GM20000 (cell line): ENCODE measurements around the gene ITGA3.

Experiments
- DNase-seq: peaks from one replicate; pipeline ENCODE4 v3.0.0; 2012; ENCODE audit warnings: low spot score
- CTCF ChIP-seq: IDR thresholded peaks from 2 replicates; pipeline ENCODE4 v1.5.1; 2012; ENCODE audit warnings: mild to moderate bottlenecking, control low read depth; ENCODE audit errors: extremely low read depth, missing control alignments

Gene ITGA3

DNA sequence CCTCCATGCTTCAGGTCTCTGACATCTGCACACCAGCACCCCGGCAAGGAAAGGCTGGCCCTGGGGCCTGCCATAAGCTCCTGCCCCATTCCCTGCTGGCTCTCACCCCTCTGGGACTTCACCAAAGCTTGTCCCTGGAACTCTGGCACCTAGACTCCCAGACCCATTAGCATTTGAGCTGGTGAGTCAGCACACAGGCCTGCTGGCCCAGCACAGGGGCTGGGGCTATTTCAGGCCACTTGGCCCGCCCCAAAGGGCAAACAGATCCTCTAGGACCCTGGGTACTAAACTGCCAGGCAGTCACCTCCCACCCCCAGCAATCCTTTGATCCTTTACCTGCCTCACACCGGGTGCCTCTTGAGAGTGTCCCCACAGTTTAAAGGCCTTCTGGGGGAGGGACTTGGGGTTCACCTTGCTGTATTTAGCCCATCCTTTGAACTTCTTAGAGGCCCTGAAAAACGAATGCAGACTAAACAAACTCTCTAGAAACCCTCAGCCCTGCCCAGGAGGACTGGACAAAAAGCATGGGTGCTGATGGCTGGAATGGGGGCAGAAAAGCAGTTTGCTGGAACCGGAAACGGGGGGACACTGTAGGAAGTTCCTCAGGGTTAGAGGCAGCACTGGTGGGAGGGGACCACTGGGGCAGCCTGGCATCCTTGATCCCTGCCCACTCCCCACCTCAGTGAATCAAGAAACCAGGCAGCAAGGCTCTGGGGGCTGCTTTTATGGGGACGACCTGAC is 77.3 kb downstream of the ITGA3 start:
- DNase-seq: no peak
- TF ChIP-seq CTCF: no peak

DNA sequence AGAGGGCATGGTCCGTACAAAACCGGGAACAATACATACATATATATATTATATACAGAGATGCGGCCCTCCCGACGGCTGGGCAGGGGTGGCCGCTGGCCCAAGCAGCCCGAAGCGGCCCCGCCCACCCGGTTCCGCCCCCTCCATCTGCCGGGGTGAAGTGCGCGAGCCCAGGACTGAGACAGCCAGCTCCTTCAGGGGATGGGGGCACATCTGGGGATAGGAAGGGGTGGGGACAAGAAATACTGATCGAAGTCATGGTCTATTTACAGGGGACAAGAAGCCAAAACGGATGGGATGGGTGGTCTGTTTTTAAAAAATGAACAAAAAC is 77.8 kb downstream of the ITGA3 start:
- TF ChIP-seq CTCF: no peak
- no peak for DNase-seq

DNA sequence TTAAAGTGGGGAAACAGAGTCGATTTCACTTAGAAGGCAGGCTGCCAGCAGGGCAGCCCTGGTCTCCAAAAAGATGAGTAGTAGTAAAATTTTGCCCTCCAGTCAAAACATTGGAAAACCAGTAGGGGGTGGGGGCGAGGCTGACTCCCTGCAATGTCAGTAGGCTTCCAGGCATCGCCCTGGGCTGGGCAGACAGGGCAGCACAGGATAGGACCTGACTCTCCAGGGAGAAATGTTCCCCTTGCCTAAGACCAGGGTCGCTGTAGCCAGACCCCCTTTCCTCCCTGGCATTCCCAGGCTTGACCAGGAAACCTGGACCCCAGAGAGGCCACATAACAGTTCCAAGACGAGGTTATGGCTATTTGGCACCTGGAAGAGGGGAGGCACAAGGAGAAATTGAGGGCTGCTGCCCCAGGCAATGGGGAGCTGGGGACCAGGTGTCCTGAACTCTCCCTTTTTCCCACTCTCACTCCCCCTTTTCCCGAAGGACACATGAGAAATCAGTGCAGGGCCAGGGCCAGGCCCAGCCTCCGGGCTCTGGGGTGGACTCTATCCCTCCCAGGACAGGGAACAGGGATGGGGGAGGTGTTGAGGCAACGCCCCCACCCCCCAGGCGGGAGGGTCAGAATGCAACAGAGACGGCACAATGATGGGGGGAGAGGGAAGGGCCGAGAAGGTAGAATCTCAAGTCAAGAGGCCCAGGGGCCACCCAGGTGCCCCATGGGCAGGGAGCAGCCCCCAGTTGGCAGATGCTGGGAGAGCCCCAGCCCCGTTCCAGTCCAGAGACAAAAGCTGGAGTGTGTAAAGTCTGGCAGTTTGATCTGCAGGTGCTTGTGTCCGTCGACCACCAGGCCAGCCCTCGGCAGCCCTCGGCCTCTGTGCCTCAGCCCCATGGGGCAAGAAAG is 78.5 kb downstream of the ITGA3 start:
- no peak for TF ChIP-seq CTCF
- DNase-seq: no peak

DNA sequence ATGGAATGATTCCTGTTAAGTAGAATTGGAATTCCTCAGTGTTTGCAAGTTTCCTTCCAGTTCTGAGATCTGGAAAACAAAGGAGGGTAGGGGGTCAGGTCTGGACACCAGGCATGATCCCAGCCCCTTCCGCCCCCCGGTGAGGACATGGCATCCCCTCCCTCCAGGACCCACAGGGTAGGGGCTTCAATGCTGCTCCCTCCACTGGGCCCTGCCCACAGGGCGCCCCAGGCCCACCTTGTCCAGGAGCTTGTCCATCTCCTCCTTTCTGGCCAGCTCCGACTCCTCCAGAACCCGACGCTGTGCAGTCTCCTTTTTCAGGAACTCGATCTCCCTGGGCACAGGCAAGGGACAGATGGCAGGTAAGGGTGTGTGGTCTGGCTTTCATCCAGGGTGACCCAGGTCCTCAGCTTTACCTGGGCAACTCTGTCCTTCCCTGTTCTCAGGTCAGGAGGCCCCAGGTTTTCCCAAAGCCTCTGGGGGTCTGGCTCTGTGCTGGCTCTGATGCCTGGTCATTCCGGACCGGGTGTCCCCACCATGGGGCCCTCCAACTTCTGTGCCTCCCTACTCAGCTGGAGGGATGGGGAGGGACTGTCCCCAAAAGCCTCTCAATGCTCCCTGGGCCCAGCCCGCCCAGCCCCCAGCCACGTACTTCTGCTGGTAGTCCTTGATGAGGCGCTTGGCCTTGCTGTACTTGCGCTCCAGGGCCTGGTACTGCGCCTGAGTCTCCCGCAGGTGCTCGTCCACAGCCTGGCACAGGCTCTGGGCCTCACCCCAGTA is 79.6 kb downstream of the ITGA3 start:
- DNase-seq: no peak
- no peak for TF ChIP-seq CTCF

- no peak for DNase-seq
- TF ChIP-seq CTCF: no peak
These were observed 80.3 kb downstream of the ITGA3 start for GRCh38 chr17:50136096-50136687.

DNA sequence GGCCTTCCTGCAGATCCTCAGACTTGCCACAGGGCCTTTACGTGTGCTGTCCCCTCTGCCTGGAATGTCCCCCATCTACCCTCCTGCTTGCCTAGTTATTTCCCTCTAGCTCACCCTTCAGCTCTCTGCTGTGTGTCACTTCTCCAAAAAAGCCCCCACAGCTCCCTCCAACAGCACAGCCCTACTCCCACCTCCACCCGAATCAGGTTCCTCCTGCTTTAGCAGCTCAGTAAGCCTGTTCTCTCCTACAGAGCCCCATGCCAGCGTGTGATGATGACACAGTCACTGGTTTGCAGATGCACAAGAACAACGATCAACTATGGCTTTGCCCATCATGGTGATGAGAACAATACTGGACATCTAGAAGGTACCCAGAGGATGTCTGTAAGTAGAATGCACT is 81.1 kb downstream of the ITGA3 start:
- no peak for TF ChIP-seq CTCF
- no peak for DNase-seq
